ENCODE results near the gene MBD5. TPM values are rescaled to one million over a fixed set of nuclear protein-coding genes. Genes with fewer than 3 reads are reported as not detected.
"Not testable (repeated sequence)": the region's sequence is repeated elsewhere in the genome, so short reads cannot be mapped to it uniquely, and the experiment has no call there.

The MBD5 gene
- total and polyA plus RNA-seq, 4 donors = 27.7 to 58.6 (median 37.8) TPM

- DNase-seq (ENCODE audit: low read depth in 4 of 6, low spot score in 6 of 6) = no peak
- Histone ChIP-seq H3K4me3 (ENCODE audit: low read depth, low read length) (no peak overlapping the region), H3K9me3 (ENCODE audit: control insufficient read depth, insufficient read depth, low read length) (no peaks in the 10 kb centered on the region), H3K27ac (ENCODE audit: low read depth, low read length) (no peak overlapping the region), H3K4me1 (ENCODE audit: control insufficient read depth, insufficient read depth, low read length) (no peaks in the 10 kb centered on the region), H3K27me3 (ENCODE audit: control insufficient read depth, insufficient read depth, low read length) (no peaks in the 10 kb centered on the region), H3K36me3 (ENCODE audit: control insufficient read depth, insufficient read depth, low read length) (no peaks in the 10 kb centered on the region)
- no CpG with 5 or more reads among the region's 2 CpGs for WGBS (ENCODE audit: insufficient coverage)
These were observed 21.8 kb upstream of the MBD5 start for GRCh38 chr2:147999126-147999525.

- no peak overlapping the region for H3K27ac ChIP-seq (ENCODE audit: low read depth, low read length)
- H3K4me1 ChIP-seq (ENCODE audit: control insufficient read depth, insufficient read depth, low read length) = no peaks in the 10 kb centered on the region
- no peaks in the 10 kb centered on the region for H3K27me3 ChIP-seq (ENCODE audit: control insufficient read depth, insufficient read depth, low read length)
- WGBS (ENCODE audit: insufficient coverage) = no CpG with 5 or more reads among the region's 1 CpG
- H3K36me3 ChIP-seq (ENCODE audit: control insufficient read depth, insufficient read depth, low read length) = no peaks in the 10 kb centered on the region
- DNase-seq (ENCODE audit: low read depth in 4 of 6, low spot score in 6 of 6) = no peak
- no peaks in the 10 kb centered on the region for H3K9me3 ChIP-seq (ENCODE audit: control insufficient read depth, insufficient read depth, low read length)
- H3K4me3 ChIP-seq (ENCODE audit: low read depth, low read length) = no peak overlapping the region
These were observed 20.8 kb upstream of the MBD5 start for GRCh38 chr2:148000095-148000494.

- H3K9me3 ChIP-seq (ENCODE audit: control insufficient read depth, insufficient read depth, low read length); H3K27ac ChIP-seq (ENCODE audit: low read depth, low read length); H3K36me3 ChIP-seq (ENCODE audit: control insufficient read depth, insufficient read depth, low read length); H3K27me3 ChIP-seq (ENCODE audit: control insufficient read depth, insufficient read depth, low read length); H3K4me3 ChIP-seq (ENCODE audit: low read depth, low read length); H3K4me1 ChIP-seq (ENCODE audit: control insufficient read depth, insufficient read depth, low read length); DNase-seq (ENCODE audit: low read depth in 4 of 6, low spot score in 6 of 6): not testable (repeated sequence)
These were observed 18.5 kb upstream of the MBD5 start for GRCh38 chr2:148002420-148002819.

GRCh38 chr2:148006249-148007007 is 14.5 kb upstream of the MBD5 start:
- H3K36me3 ChIP-seq (ENCODE audit: control insufficient read depth, insufficient read depth, low read length) = no peaks in the 10 kb centered on the region
- no peaks in the 10 kb centered on the region for H3K27me3 ChIP-seq (ENCODE audit: control insufficient read depth, insufficient read depth, low read length)
- no peaks in the 10 kb centered on the region for H3K4me1 ChIP-seq (ENCODE audit: control insufficient read depth, insufficient read depth, low read length)
- H3K4me3 ChIP-seq (ENCODE audit: low read depth, low read length) = no peak overlapping the region
- no peak overlapping the region for H3K27ac ChIP-seq (ENCODE audit: low read depth, low read length)
- peaks cover 2% of the 10 kb centered on the region for H3K9me3 ChIP-seq (ENCODE audit: control insufficient read depth, insufficient read depth, low read length)
- 100% methylated on average over 5 of the region's 6 CpGs for WGBS (ENCODE audit: insufficient coverage)
- no peak for DNase-seq (ENCODE audit: low read depth in 4 of 6, low spot score in 6 of 6)

- Histone ChIP-seq H3K36me3 (ENCODE audit: control insufficient read depth, insufficient read depth, low read length) (no peaks in the 10 kb centered on the region), H3K4me1 (ENCODE audit: control insufficient read depth, insufficient read depth, low read length) (no peaks in the 10 kb centered on the region), H3K9me3 (ENCODE audit: control insufficient read depth, insufficient read depth, low read length) (peaks cover 2% of the 10 kb centered on the region), H3K4me3 (ENCODE audit: low read depth, low read length) (no peak overlapping the region), H3K27ac (ENCODE audit: low read depth, low read length) (no peak overlapping the region), H3K27me3 (ENCODE audit: control insufficient read depth, insufficient read depth, low read length) (no peaks in the 10 kb centered on the region)
- no CpG with 5 or more reads among the region's 5 CpGs for WGBS (ENCODE audit: insufficient coverage)
- DNase-seq (ENCODE audit: low read depth in 4 of 6, low spot score in 6 of 6) = no peak
These were observed 13.5 kb upstream of the MBD5 start for GRCh38 chr2:148007219-148007900.

GRCh38 chr2:148008411-148008810 is 12.5 kb upstream of the MBD5 start:
- not testable (repeated sequence) for H3K36me3 ChIP-seq (ENCODE audit: control insufficient read depth, insufficient read depth, low read length); H3K9me3 ChIP-seq (ENCODE audit: control insufficient read depth, insufficient read depth, low read length); DNase-seq (ENCODE audit: low read depth in 4 of 6, low spot score in 6 of 6); H3K27ac ChIP-seq (ENCODE audit: low read depth, low read length); H3K27me3 ChIP-seq (ENCODE audit: control insufficient read depth, insufficient read depth, low read length); H3K4me1 ChIP-seq (ENCODE audit: control insufficient read depth, insufficient read depth, low read length); H3K4me3 ChIP-seq (ENCODE audit: low read depth, low read length)
- WGBS (ENCODE audit: insufficient coverage) = 100% methylated on average over 5 of the region's 7 CpGs

- Histone ChIP-seq H3K4me3 (ENCODE audit: low read depth, low read length) (no peak overlapping the region), H3K36me3 (ENCODE audit: control insufficient read depth, insufficient read depth, low read length) (no peaks in the 10 kb centered on the region), H3K4me1 (ENCODE audit: control insufficient read depth, insufficient read depth, low read length) (peaks cover 2% of the 10 kb centered on the region), H3K27ac (ENCODE audit: low read depth, low read length) (no peak overlapping the region), H3K9me3 (ENCODE audit: control insufficient read depth, insufficient read depth, low read length) (no peaks in the 10 kb centered on the region), H3K27me3 (ENCODE audit: control insufficient read depth, insufficient read depth, low read length) (no peaks in the 10 kb centered on the region)
- DNase-seq (ENCODE audit: low read depth in 4 of 6, low spot score in 6 of 6) = no peak
- 100% methylated on average over 1 of the region's 2 CpGs for WGBS (ENCODE audit: insufficient coverage)
These were observed 7.0 kb upstream of the MBD5 start for GRCh38 chr2:148013876-148014275.

GRCh38 chr2:148014616-148015015 is 6.3 kb upstream of the MBD5 start:
- no peak for DNase-seq (ENCODE audit: low read depth in 4 of 6, low spot score in 6 of 6)
- H3K27me3 ChIP-seq (ENCODE audit: control insufficient read depth, insufficient read depth, low read length) = no peaks in the 10 kb centered on the region
- H3K4me1 ChIP-seq (ENCODE audit: control insufficient read depth, insufficient read depth, low read length) = peaks cover 7% of the 10 kb centered on the region
- no peaks in the 10 kb centered on the region for H3K36me3 ChIP-seq (ENCODE audit: control insufficient read depth, insufficient read depth, low read length)
- no peak overlapping the region for H3K4me3 ChIP-seq (ENCODE audit: low read depth, low read length)
- H3K27ac ChIP-seq (ENCODE audit: low read depth, low read length) = no peak overlapping the region
- no CpG with 5 or more reads among the region's 5 CpGs for WGBS (ENCODE audit: insufficient coverage)
- no peaks in the 10 kb centered on the region for H3K9me3 ChIP-seq (ENCODE audit: control insufficient read depth, insufficient read depth, low read length)

- 0% methylated on average over 26 of the region's 52 CpGs for WGBS (ENCODE audit: insufficient coverage)
- Histone ChIP-seq H3K4me1 (ENCODE audit: control insufficient read depth, insufficient read depth, low read length) (peaks cover 7% of the 10 kb centered on the region), H3K9me3 (ENCODE audit: control insufficient read depth, insufficient read depth, low read length) (no peaks in the 10 kb centered on the region), H3K27ac (ENCODE audit: low read depth, low read length) (peak within 1 kb of the TSS; percentile 99), H3K27me3 (ENCODE audit: control insufficient read depth, insufficient read depth, low read length) (no peaks in the 10 kb centered on the region), H3K36me3 (ENCODE audit: control insufficient read depth, insufficient read depth, low read length) (no peaks in the 10 kb centered on the region), H3K4me3 (ENCODE audit: low read depth, low read length) (peak within 1 kb of the TSS; percentile 88)
- DNase-seq (ENCODE audit: low read depth in 4 of 6, low spot score in 6 of 6) = peak; percentile 97 to 100 (median 100)
These were observed 506 bp upstream of the MBD5 start, which contains the start of gene ORC4 for GRCh38 chr2:148020111-148021058. Gene ORC4 (minus strand): TSS chr2:148020737. CDS start chr2:147975958, 44,779 bp downstream.
